SIG-M5 treated with dmso at 0.1 percent for 504 hours (cell line): ENCODE results near the gene RNF130.

Experiments
- DNase-seq: peaks from one replicate; lab custom pipeline; 2025; ENCODE audit not compliant: unreplicated experiment; lab: John Stamatoyannopoulos, UW

Gene RNF130

GRCh38 chr5:180086816-180087399 lies 15.3 kb upstream of the RNF130 start:
- no peak for DNase-seq

GRCh38 chr5:180085837-180086236 lies 14.3 kb upstream of the RNF130 start:
- no peak for DNase-seq

GRCh38 chr5:180084638-180085561 lies 13.3 kb upstream of the RNF130 start:
- peak; percentile 66 for DNase-seq

- no peak for DNase-seq
Measured at GRCh38 chr5:180083529-180084060, 12.0 kb upstream of the RNF130 start.

- no peak for DNase-seq
Measured at GRCh38 chr5:180082633-180083420, 11.3 kb upstream of the RNF130 start.

- no peak for DNase-seq
Measured at GRCh38 chr5:180081481-180081880, 9.9 kb upstream of the RNF130 start.

GRCh38 chr5:180080486-180081280 lies 9.1 kb upstream of the RNF130 start:
- DNase-seq = no peak

GRCh38 chr5:180079702-180080466 lies 8.3 kb upstream of the RNF130 start:
- DNase-seq = no peak

GRCh38 chr5:180078348-180078747 lies 6.8 kb upstream of the RNF130 start:
- DNase-seq = no peak

GRCh38 chr5:180077594-180078284 lies 6.2 kb upstream of the RNF130 start:
- no peak for DNase-seq

GRCh38 chr5:180075703-180076102 lies 4.1 kb upstream of the RNF130 start:
- DNase-seq = no peak

- no peak for DNase-seq
Measured at GRCh38 chr5:180074462-180074861, 2.9 kb upstream of the RNF130 start.

GRCh38 chr5:180072556-180072955 lies 997 bp upstream of the RNF130 start:
- DNase-seq = no peak

GRCh38 chr5:180072256-180072548 lies 643 bp upstream of the RNF130 start:
- no peak for DNase-seq

- DNase-seq = peak; percentile 86
Measured at GRCh38 chr5:180070756-180071530, 616 bp downstream of the RNF130 start.

GRCh38 chr5:180069589-180070247 lies 1.8 kb downstream of the RNF130 start:
- peak; percentile 99 for DNase-seq

- DNase-seq = no peak
Measured at GRCh38 chr5:180068519-180069090, 3.0 kb downstream of the RNF130 start.

GRCh38 chr5:180067986-180068385 lies 3.6 kb downstream of the RNF130 start:
- no peak for DNase-seq
